HTERT RPE-1 (cell line): ENCODE data around the gene CTDSPL.
"Not testable (repeated sequence)": the region's sequence is repeated elsewhere in the genome, so short reads cannot be mapped to it uniquely, and the experiment has no call there.

Experiments
- in situ Hi-C: fragments of 300-500 bp; cut with MboI; formaldehyde crosslinking; loops from 4 replicates; pipeline ENCODE4 v1.14.3; 2020; ENCODE audit warnings: low sequenced_read_pairs

The CTDSPL gene

GRCh38 chr3:38030126-38031021 lies 168.7 kb downstream of the CTDSPL start:
- in situ Hi-C loops: no loop called here

DNA sequence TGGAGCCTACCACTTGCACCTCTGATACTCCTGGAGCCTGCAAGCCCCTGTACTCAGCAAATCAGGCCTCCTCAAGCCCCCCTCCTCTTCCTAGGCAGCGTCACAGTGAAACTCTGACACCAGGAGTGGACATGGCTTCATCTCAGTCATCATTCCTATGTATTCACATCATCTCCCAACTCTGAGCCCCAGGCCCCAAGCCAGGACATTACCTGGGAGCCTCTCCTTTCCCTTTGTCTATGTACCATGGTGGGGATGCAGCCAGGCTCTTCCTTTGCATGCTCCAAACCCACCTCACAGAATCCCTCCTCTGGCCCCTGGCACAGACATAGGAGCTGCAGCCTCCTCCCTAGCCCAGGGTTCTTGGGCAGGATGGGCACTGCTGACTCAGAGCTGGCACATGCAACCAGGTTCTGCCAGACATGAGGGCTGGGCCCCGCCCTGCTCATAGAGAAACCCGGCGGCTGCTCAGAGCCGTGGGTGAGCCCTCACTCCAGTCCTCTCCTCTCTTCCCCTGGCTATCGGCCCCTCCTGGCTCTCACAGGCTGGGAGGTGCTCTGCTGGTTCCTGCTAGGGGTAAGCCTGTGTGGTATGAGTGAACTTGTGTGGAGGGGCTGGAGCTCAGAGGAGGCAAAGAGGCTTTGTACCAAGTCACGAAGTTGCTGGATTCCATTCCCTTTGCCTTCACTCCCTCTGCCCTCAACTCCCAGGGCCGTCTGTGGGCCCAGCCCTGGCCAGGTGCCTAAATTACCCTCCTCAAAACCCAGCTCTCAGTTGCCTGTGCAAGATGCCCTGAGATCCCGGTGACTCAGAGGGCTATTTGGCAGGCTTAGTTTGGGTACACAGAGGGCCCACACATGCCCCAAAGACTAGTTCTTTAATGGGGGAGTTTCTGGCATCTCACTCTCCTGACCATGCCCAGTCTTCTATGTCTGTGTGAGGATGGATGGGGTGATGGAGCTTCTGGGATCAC lies 169.6 kb downstream of the CTDSPL start:
- in situ Hi-C loops: no loop called here

- in situ Hi-C loops: no loop called here
Observed at GRCh38 chr3:38032328-38032865, 170.7 kb downstream of the CTDSPL start.

GRCh38 chr3:38033586-38033985 lies 171.9 kb downstream of the CTDSPL start:
- in situ Hi-C loops: not testable (repeated sequence)
